Activated CD4-positive, alpha-beta T cell treated with anti-CD3 and anti-CD28 coated beads for 4 hours (primary cell): ENCODE measurements around the gene ACSBG1.

ENCODE experiments used
- DNase-seq, 2 donors: peaks; one replicate each; pipeline ENCODE4 v3.0.0-alpha.2; 2020

The ACSBG1 gene

GRCh38 chr15:78216276-78217104, 17.9 kb downstream of the ACSBG1 start:
- no peak for DNase-seq

- DNase-seq = no peak
Observed at GRCh38 chr15:78213956-78214355, 20.4 kb downstream of the ACSBG1 start.

- no peak for DNase-seq
Observed at GRCh38 chr15:78213425-78213750, 21.0 kb downstream of the ACSBG1 start.

- no peak for DNase-seq
Observed at GRCh38 chr15:78212546-78213424, 21.6 kb downstream of the ACSBG1 start.

GRCh38 chr15:78212008-78212407, 22.4 kb downstream of the ACSBG1 start:
- DNase-seq = no peak

- DNase-seq = no peak
Observed at GRCh38 chr15:78211189-78211921, 23.0 kb downstream of the ACSBG1 start.

- DNase-seq = no peak
Observed at GRCh38 chr15:78210349-78210717, 24.0 kb downstream of the ACSBG1 start.

GRCh38 chr15:78209646-78210348, 24.6 kb downstream of the ACSBG1 start:
- no peak for DNase-seq

GRCh38 chr15:78208887-78209645, 25.3 kb downstream of the ACSBG1 start:
- no peak for DNase-seq

GRCh38 chr15:78208341-78208844, 26.0 kb downstream of the ACSBG1 start:
- DNase-seq = no peak

GRCh38 chr15:78207641-78208340, 26.6 kb downstream of the ACSBG1 start:
- DNase-seq = no peak

GRCh38 chr15:78207110-78207458, 27.3 kb downstream of the ACSBG1 start:
- no peak for DNase-seq

- DNase-seq = no peak
Observed at GRCh38 chr15:78206326-78207109, 27.8 kb downstream of the ACSBG1 start.

- no peak for DNase-seq
Observed at GRCh38 chr15:78205856-78206255, 28.5 kb downstream of the ACSBG1 start.

GRCh38 chr15:78205337-78205736, 29.0 kb downstream of the ACSBG1 start:
- no peak for DNase-seq

- DNase-seq = no peak
Observed at GRCh38 chr15:78204351-78205309, 29.7 kb downstream of the ACSBG1 start.

- DNase-seq = no peak
Observed at GRCh38 chr15:78203346-78204225, 30.8 kb downstream of the ACSBG1 start.
